HepG2 (cell line): ENCODE measurements around the gene BEGAIN.

Source experiments
- ATF1 ChIP-seq: IDR thresholded peaks from 2 replicates; pipeline ENCODE4 v1.6.1; 2016; ENCODE audit warnings: mild to moderate bottlenecking, control low read depth
- CC2D1A ChIP-seq: sonication (generic); formaldehyde crosslinking; IDR thresholded peaks from 2 replicates; pipeline ENCODE4 v1.8.1; 2023; ENCODE audit warnings: mild to moderate bottlenecking, missing genetic modification reagents
- CTCF ChIP-seq: sonication (generic); formaldehyde crosslinking; IDR thresholded peaks from 2 replicates; pipeline ENCODE4 v1.5.0; 2020; ENCODE audit warnings: mild to moderate bottlenecking, missing genetic modification reagents, moderate library complexity
- IKZF5 ChIP-seq: IDR thresholded peaks from 2 replicates; pipeline ENCODE4 v1.6.1; 2018; ENCODE audit warnings: missing genetic modification reagents, mild to moderate bottlenecking, missing compliant biosample characterization
- KLF6 ChIP-seq: IDR thresholded peaks from 2 replicates; pipeline ENCODE4 v1.8.0; 2016; ENCODE audit warnings: missing biosample characterization, missing genetic modification reagents
- PAX8 ChIP-seq: sonication (generic); formaldehyde crosslinking; IDR thresholded peaks from 2 replicates; pipeline ENCODE4 v1.8.0; 2022; ENCODE audit warnings: mild to moderate bottlenecking, missing genetic modification reagents, borderline replicate concordance
- TFAP4 ChIP-seq: sonication (generic); IDR thresholded peaks from 2 replicates; pipeline ENCODE4 v1.6.1; 2016; ENCODE audit warnings: low read depth, borderline replicate concordance
- ZNF225 ChIP-seq: sonication (generic); formaldehyde crosslinking; IDR thresholded peaks from 2 replicates; pipeline ENCODE4 v1.4.0; 2020; ENCODE audit warnings: mild to moderate bottlenecking, missing genetic modification reagents
- ZNF274 ChIP-seq: sonication (generic); formaldehyde crosslinking; IDR thresholded peaks from 2 replicates; pipeline ENCODE4 v1.5.1; 2020; ENCODE audit warnings: mild to moderate bottlenecking, missing genetic modification reagents
- ZSCAN25 ChIP-seq: sonication (generic); formaldehyde crosslinking; IDR thresholded peaks from 2 replicates; pipeline ENCODE4 v1.8.0; 2022; ENCODE audit warnings: mild to moderate bottlenecking, missing genetic modification reagents
- TF ChIP-seq, protein P1 (sequence below): sonication (generic); formaldehyde crosslinking; IDR thresholded peaks from 2 replicates; pipeline ENCODE4 v1.4.0; 2020; ENCODE audit warnings: missing genetic modification reagents, mild to moderate bottlenecking, borderline replicate concordance
- TF ChIP-seq, protein P2 (sequence below), 2 experiments: IDR thresholded peaks; 2 replicates each; pipeline ENCODE4 v1.6.1; 2011 to 2012; ENCODE audit warnings: low read length in 2 of 2, borderline replicate concordance in 1 of 2, low read depth in 1 of 2, mild to moderate bottlenecking in 1 of 2, moderate library complexity in 1 of 2

- TF ChIP-seq ATF1: no peak
- no peak for TF ChIP-seq KLF6 (CRISPR knock-in tag)
- no peak for TF ChIP-seq CTCF
- no peak for TF ChIP-seq ZSCAN25 (CRISPR knock-in tag)
- TF ChIP-seq ZNF225: no peak
- no peak for TF ChIP-seq IKZF5 (CRISPR knock-in tag)
- TF ChIP-seq PAX8 (CRISPR knock-in tag): no peak
- TF ChIP-seq, protein P1, sequence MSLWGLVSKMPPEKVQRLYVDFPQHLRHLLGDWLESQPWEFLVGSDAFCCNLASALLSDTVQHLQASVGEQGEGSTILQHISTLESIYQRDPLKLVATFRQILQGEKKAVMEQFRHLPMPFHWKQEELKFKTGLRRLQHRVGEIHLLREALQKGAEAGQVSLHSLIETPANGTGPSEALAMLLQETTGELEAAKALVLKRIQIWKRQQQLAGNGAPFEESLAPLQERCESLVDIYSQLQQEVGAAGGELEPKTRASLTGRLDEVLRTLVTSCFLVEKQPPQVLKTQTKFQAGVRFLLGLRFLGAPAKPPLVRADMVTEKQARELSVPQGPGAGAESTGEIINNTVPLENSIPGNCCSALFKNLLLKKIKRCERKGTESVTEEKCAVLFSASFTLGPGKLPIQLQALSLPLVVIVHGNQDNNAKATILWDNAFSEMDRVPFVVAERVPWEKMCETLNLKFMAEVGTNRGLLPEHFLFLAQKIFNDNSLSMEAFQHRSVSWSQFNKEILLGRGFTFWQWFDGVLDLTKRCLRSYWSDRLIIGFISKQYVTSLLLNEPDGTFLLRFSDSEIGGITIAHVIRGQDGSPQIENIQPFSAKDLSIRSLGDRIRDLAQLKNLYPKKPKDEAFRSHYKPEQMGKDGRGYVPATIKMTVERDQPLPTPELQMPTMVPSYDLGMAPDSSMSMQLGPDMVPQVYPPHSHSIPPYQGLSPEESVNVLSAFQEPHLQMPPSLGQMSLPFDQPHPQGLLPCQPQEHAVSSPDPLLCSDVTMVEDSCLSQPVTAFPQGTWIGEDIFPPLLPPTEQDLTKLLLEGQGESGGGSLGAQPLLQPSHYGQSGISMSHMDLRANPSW: no peak
- no peak for TF ChIP-seq CC2D1A (CRISPR knock-in tag)
- TF ChIP-seq, protein P2, sequence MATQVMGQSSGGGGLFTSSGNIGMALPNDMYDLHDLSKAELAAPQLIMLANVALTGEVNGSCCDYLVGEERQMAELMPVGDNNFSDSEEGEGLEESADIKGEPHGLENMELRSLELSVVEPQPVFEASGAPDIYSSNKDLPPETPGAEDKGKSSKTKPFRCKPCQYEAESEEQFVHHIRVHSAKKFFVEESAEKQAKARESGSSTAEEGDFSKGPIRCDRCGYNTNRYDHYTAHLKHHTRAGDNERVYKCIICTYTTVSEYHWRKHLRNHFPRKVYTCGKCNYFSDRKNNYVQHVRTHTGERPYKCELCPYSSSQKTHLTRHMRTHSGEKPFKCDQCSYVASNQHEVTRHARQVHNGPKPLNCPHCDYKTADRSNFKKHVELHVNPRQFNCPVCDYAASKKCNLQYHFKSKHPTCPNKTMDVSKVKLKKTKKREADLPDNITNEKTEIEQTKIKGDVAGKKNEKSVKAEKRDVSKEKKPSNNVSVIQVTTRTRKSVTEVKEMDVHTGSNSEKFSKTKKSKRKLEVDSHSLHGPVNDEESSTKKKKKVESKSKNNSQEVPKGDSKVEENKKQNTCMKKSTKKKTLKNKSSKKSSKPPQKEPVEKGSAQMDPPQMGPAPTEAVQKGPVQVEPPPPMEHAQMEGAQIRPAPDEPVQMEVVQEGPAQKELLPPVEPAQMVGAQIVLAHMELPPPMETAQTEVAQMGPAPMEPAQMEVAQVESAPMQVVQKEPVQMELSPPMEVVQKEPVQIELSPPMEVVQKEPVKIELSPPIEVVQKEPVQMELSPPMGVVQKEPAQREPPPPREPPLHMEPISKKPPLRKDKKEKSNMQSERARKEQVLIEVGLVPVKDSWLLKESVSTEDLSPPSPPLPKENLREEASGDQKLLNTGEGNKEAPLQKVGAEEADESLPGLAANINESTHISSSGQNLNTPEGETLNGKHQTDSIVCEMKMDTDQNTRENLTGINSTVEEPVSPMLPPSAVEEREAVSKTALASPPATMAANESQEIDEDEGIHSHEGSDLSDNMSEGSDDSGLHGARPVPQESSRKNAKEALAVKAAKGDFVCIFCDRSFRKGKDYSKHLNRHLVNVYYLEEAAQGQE (IDR thresholded peaks at IDR 0.05; ENCODE audit: borderline replicate concordance in 1 of 2, low read depth in 1 of 2, low read length in 2 of 2): no peak
- TF ChIP-seq TFAP4: no peak
- TF ChIP-seq ZNF274 (CRISPR knock-in tag): no peak
Observed at GRCh38 chr14:100529561-100530031, 57.6 kb downstream of the BEGAIN start.
